Suprapubic skin (tissue), 4 donors: ENCODE results near the gene NPTX1. TPM values are rescaled to one million over a fixed set of nuclear protein-coding genes. Genes with fewer than 3 reads are reported as not detected.

Experiments
- DNase-seq, 2 donors: peaks; one replicate each; pipeline ENCODE4 v3.0.0-alpha.2; 2019; ENCODE audit warnings: low spot score in 2 of 2
- H3K27ac ChIP-seq: fragments of 200-600 bp; sonication (generic); one replicate; pipeline ENCODE4 v1.5.1; 2019
- H3K27me3 ChIP-seq: fragments of 200-600 bp; sonication (generic); one replicate; pipeline ENCODE4 v1.5.1; 2019
- H3K36me3 ChIP-seq: fragments of 200-600 bp; sonication (generic); one replicate; pipeline ENCODE4 v1.5.1; 2019
- H3K4me1 ChIP-seq: fragments of 200-600 bp; sonication (generic); one replicate; pipeline ENCODE4 v1.5.1; 2019
- H3K4me3 ChIP-seq: fragments of 200-600 bp; sonication (generic); one replicate; pipeline ENCODE4 v1.5.1; 2019; ENCODE audit warnings: mild to moderate bottlenecking
- H3K9me3 ChIP-seq: fragments of 200-600 bp; sonication (generic); one replicate; pipeline ENCODE4 v1.5.1; 2019
- EP300 ChIP-seq: sonication (generic); formaldehyde crosslinking; IDR thresholded peaks from one replicate; pipeline ENCODE4 v1.6.1; 2017; ENCODE audit warnings: antibody characterized with exemption
- POLR2A ChIP-seq, 2 donors: fragments of 450-650 bp; IDR thresholded peaks; one replicate each; pipeline ENCODE4 v1.6.1; 2017; ENCODE audit warnings: antibody characterized with exemption in 2 of 2, mild to moderate bottlenecking in 2 of 2, moderate library complexity in 2 of 2
- POLR2AphosphoS5 ChIP-seq, 3 donors: sonication (generic); formaldehyde crosslinking; IDR thresholded peaks; one replicate each; pipeline ENCODE4 v1.6.1; 2017; ENCODE audit warnings: antibody characterized with exemption in 3 of 3
- WGBS: methylation state at CpG from one replicate; pipeline ENCODE4 v1.1.5; 2018; 5-methylcytosine and 5-hydroxymethylcytosine counted together
- total RNA-seq, 4 donors: library from RNA; depleted of rRNA; stranded (reverse); fragments of >200 nt; gene quantifications; one replicate each; pipeline ENCODE4 v1.1.0, GENCODE V29; 2016
- TF ChIP-seq, protein P1 (sequence below), 2 donors: fragments of 200-600 bp in 1 of 2; fragments of 450-650 bp in 1 of 2; sonication (generic) in 1 of 2; IDR thresholded peaks; one replicate each; pipeline ENCODE4 v1.5.1; 2016 to 2019; ENCODE audit warnings: antibody characterized with exemption in 2 of 2, mild to moderate bottlenecking in 1 of 2, moderate library complexity in 1 of 2

NPTX1 gene
- total RNA-seq, 4 donors from 2014 or later, result 0.72 to 4.2 (median 3.7) TPM

DNA sequence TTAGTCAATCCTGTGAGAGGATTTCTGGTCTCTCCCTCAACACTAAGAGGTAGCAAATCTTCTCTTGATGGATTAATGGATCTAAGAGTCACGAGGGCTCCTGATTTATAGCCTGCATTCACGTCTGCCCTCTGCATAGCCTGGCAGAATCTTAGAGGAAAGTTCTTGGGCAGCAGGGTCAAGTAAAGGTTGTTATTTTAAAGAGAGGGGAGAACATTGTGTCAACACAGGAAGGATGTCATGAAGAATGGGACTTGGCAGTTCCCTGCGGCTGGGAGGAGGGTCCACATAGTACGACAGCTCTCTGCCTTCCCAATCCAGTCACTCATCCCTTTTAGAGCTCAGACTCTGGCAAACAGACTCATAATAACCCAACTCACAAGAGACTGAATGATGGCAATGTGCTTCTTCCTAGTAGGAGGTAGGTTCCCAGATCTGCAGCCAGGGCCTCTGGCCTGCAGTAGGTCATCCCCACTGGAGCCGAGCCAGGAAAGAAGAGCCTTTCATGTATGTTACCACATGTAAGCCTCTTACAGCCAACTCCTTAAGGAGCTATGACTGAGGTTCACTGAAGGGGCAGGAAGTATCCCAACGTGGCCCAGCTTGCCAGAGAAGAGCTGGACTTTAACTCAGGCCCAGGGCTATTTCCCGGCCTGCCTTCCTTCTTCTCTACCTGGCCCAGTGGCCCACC lies 42.8 kb upstream of the NPTX1 start:
- peaks cover 12% of the 10 kb centered on the region for H3K27me3 ChIP-seq
- no peak for DNase-seq
- no peaks in the 10 kb centered on the region for H3K4me1 ChIP-seq
- TF ChIP-seq EP300, result no peak
- no peak for TF ChIP-seq POLR2AphosphoS5 (IDR thresholded peaks at IDR 0.05)
- TF ChIP-seq, protein P1, sequence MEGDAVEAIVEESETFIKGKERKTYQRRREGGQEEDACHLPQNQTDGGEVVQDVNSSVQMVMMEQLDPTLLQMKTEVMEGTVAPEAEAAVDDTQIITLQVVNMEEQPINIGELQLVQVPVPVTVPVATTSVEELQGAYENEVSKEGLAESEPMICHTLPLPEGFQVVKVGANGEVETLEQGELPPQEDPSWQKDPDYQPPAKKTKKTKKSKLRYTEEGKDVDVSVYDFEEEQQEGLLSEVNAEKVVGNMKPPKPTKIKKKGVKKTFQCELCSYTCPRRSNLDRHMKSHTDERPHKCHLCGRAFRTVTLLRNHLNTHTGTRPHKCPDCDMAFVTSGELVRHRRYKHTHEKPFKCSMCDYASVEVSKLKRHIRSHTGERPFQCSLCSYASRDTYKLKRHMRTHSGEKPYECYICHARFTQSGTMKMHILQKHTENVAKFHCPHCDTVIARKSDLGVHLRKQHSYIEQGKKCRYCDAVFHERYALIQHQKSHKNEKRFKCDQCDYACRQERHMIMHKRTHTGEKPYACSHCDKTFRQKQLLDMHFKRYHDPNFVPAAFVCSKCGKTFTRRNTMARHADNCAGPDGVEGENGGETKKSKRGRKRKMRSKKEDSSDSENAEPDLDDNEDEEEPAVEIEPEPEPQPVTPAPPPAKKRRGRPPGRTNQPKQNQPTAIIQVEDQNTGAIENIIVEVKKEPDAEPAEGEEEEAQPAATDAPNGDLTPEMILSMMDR (IDR thresholded peaks at IDR 0.05), result no peak
- no peak for TF ChIP-seq POLR2A (IDR thresholded peaks at IDR 0.05)
- WGBS, result 33% methylated on average over 6 of the region's 7 CpGs
- no peaks in the 10 kb centered on the region for H3K9me3 ChIP-seq
- H3K27ac ChIP-seq, result no peak overlapping the region
- H3K4me3 ChIP-seq, result no peak overlapping the region
- H3K36me3 ChIP-seq, result no peaks in the 10 kb centered on the region

DNA sequence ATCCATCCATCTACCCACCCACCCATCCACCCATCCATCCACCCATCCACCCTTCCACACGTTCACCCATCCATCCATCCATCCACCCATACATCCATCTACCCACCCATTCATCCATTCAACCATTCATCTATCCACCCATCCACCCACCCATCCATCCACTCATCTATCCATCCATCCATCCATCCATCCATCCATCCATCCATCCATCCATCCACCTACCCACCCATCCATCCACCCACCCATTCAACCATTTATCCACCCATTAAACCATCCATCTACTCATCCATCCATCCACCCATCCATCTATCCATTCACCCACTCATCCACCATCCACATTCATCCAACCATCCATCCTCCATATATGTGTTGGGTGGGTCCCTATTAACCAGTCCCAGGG lies 42.0 kb upstream of the NPTX1 start:
- H3K9me3 ChIP-seq, result no peaks in the 10 kb centered on the region
- peaks cover under 1% of the 10 kb centered on the region for H3K4me1 ChIP-seq
- DNase-seq, result no peak
- H3K27ac ChIP-seq, result no peak overlapping the region
- TF ChIP-seq, protein P1 (IDR thresholded peaks at IDR 0.05), result no peak
- TF ChIP-seq POLR2AphosphoS5 (IDR thresholded peaks at IDR 0.05) (no peak), EP300 (no peak), POLR2A (IDR thresholded peaks at IDR 0.05) (no peak)
- no peaks in the 10 kb centered on the region for H3K36me3 ChIP-seq
- 72% methylated on average over 1 of the region's 1 CpG for WGBS
- H3K27me3 ChIP-seq, result peaks cover 12% of the 10 kb centered on the region
- H3K4me3 ChIP-seq, result no peak overlapping the region

DNA sequence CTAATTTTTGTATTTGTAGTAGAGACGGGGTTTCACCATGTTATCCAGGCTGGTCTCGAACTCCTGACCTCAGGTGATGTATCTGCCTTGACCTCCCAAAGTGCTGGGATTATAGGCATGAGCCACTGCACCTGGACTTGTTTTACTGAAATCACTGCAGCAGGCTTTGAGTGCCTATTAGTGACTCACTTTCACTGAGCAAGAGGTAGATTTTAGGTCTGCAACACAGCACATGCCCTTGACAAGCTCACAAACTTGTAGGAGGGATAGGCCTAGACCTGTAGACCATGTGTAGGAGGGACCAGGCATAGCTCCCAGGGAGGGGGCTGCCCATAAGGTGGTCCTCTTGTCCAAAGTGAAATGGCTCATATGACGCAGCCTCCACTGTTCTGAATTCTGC lies 41.2 kb upstream of the NPTX1 start:
- H3K27me3 ChIP-seq, result peaks cover 19% of the 10 kb centered on the region
- H3K36me3 ChIP-seq, result no peaks in the 10 kb centered on the region
- peaks cover 4% of the 10 kb centered on the region for H3K4me1 ChIP-seq
- TF ChIP-seq, protein P1 (IDR thresholded peaks at IDR 0.05), result no peak
- TF ChIP-seq POLR2AphosphoS5 (IDR thresholded peaks at IDR 0.05), result no peak
- no peak for TF ChIP-seq EP300
- TF ChIP-seq POLR2A (IDR thresholded peaks at IDR 0.05), result no peak
- H3K9me3 ChIP-seq, result no peaks in the 10 kb centered on the region
- WGBS, result 94% methylated on average over 3 of the region's 3 CpGs
- no peak overlapping the region for H3K4me3 ChIP-seq
- DNase-seq, result no peak
- H3K27ac ChIP-seq, result no peak overlapping the region

DNA sequence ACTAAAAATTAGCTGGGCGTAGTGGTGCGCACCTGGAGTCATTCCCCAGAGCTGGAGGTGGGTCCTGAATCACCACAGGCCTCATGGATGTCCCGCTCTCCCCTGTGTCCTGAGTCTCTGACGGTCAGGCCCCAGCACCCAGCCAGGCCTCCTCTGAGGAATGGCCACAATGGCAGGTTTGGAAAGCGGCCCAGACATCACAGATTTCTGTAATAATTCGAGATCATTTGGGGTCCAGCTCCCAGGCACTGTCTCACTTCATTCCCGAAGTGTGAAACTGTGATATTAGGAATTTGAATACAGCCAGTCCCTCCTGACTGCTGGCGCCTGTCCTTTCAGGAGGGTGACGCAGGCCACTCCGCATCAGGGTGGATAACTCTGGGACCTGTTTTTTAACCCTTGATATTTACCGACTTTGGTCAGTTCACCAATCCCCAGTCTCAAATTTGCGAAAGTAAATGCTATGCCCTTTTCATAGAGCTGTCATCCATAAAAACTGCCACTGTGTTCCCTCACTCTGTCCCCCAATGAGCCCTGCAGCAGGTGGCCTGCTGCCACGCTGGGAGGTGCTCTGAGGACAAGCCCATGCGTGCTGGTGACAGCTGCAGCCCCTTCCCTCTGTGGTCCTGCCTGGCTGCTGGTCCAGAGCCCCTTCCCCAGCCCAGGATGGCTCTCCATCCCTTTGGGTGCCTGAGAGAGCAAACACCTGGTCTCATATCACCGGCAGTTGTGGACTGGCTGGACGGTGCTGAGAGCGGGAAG lies 39.9 kb upstream of the NPTX1 start:
- H3K9me3 ChIP-seq, result no peaks in the 10 kb centered on the region
- no peak overlapping the region for H3K27ac ChIP-seq
- no peaks in the 10 kb centered on the region for H3K36me3 ChIP-seq
- H3K4me3 ChIP-seq, result no peak overlapping the region
- peaks cover 7% of the 10 kb centered on the region for H3K4me1 ChIP-seq
- peaks cover 20% of the 10 kb centered on the region for H3K27me3 ChIP-seq
- DNase-seq, result no peak
- 78% methylated on average over 16 of the region's 17 CpGs for WGBS
- TF ChIP-seq, protein P1 (IDR thresholded peaks at IDR 0.05), result no peak

DNA sequence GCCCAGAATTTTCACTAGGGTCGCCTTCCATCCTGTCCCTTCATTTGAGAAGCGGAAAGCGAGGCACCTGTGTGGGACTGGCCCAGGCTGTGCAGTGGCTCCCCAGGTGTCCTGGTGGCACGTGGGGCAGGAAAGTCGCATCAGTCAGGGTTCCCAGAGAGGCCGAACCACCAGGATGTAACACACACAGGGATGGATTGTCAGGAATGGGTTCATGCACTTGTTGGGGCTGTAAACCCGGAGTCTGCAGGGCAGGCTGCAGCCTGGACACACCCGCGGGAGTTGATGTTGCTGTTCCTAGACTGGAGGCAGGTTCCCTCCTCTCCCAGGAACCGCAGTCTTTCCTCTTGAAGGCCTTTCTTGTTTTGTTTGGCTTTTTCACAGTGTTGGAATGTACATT lies 37.5 kb upstream of the NPTX1 start:
- 66% methylated on average over 7 of the region's 10 CpGs for whole genome bisulfite sequencing
- H3K9me3 ChIP-seq, result no peaks in the 10 kb centered on the region
- TF ChIP-seq, protein P1 (IDR thresholded peaks at IDR 0.05), result no peak
- TF ChIP-seq POLR2A (IDR thresholded peaks at IDR 0.05), result no peak
- TF ChIP-seq EP300, result no peak
- TF ChIP-seq POLR2AphosphoS5 (IDR thresholded peaks at IDR 0.05), result no peak
- H3K27ac ChIP-seq, result no peak overlapping the region
- peaks cover 28% of the 10 kb centered on the region for H3K27me3 ChIP-seq
- DNase-seq, result no peak
- no peak overlapping the region for H3K4me3 ChIP-seq
- peaks cover 7% of the 10 kb centered on the region for H3K4me1 ChIP-seq
- no peaks in the 10 kb centered on the region for H3K36me3 ChIP-seq
